Aorta (tissue), 5 donors: ENCODE measurements around the gene WFDC10A. TPM values are rescaled to one million over a fixed set of nuclear protein-coding genes. Genes with fewer than 3 reads are reported as not detected.

ENCODE experiments used
- ATAC-seq: fragments of 200-7000 bp; cut with Tn5 transposase; one replicate; pipeline ENCODE4 v1.9.1; 2022; ENCODE audit warnings: moderate library complexity; ENCODE audit not compliant: low FRiP score
- DNase-seq, 2 donors: peaks; one replicate each; pipeline ENCODE4 v3.0.0-alpha.2; 2020
- H3K27ac ChIP-seq, 2 donors: one replicate each; pipeline ENCODE4 v1.5.1; 2013; ENCODE audit warnings: low read length in 2 of 2, mild to moderate bottlenecking in 2 of 2, moderate library complexity in 2 of 2, control low read depth in 1 of 2, inconsistent platforms in 1 of 2, low read depth in 1 of 2
- H3K27me3 ChIP-seq, 2 donors: one replicate each; pipeline ENCODE4 v1.6.1; 2013; ENCODE audit warnings: control low read depth in 1 of 2, low read length in 1 of 2, mild to moderate bottlenecking in 1 of 2, moderate library complexity in 1 of 2; ENCODE audit not compliant: insufficient read depth in 2 of 2, control insufficient read depth in 1 of 2
- H3K36me3 ChIP-seq, 2 donors: one replicate each; pipeline ENCODE4 v1.6.1; 2013; ENCODE audit warnings: control low read depth in 1 of 2, low read length in 1 of 2, mild to moderate bottlenecking in 1 of 2; ENCODE audit not compliant: insufficient read depth in 2 of 2, control insufficient read depth in 1 of 2
- H3K4me1 ChIP-seq, 2 donors: one replicate each; pipeline ENCODE4 v1.6.1; 2013; ENCODE audit warnings: low read length in 2 of 2, control low read depth in 1 of 2, mild to moderate bottlenecking in 1 of 2, moderate library complexity in 1 of 2; ENCODE audit not compliant: insufficient read depth in 2 of 2, control insufficient read depth in 1 of 2
- H3K4me3 ChIP-seq, 2 donors: one replicate each; pipeline ENCODE4 v1.5.1; 2013; ENCODE audit warnings: low read length in 2 of 2, control low read depth in 1 of 2, mild to moderate bottlenecking in 1 of 2
- H3K9me3 ChIP-seq: one replicate; pipeline ENCODE4 v1.6.1; 2013; ENCODE audit warnings: mild to moderate bottlenecking, low read length; ENCODE audit not compliant: control insufficient read depth
- WGBS, 2 donors: extraction: QIAGEN DNeasy Blood & Tissue Kit; methylation state at CpG; one replicate each; pipeline ENCODE4 v1.1.7; 2013; 5-methylcytosine and 5-hydroxymethylcytosine counted together
- intact Hi-C, 2 donors: fragments of 100-400 bp; cut with DNase I; formaldehyde crosslinking; loops; one replicate each; pipeline versions ENCODE4 v1.14.2 to v1.15.0; 2022
- polyA plus RNA-seq, 2 donors: library from polyadenylated mRNA; stranded (reverse); fragments of 200-250 nt; gene quantifications; one replicate each; pipeline ENCODE4 v1.2.3, GENCODE V29; 2013
- total RNA-seq, 2 donors: library from RNA; stranded (reverse); fragmentation: NEBNext Ultra II Directional; extraction: Animal tissue kit (Norgen Biotek cat#: 25700); gene quantifications; one replicate each; pipeline ENCODE4 v1.2.1, GENCODE V29; 2021
- donor health status: healthy with polysubstance abuse.
- donor health status: Bipolar disorder and iron deficiency.
- donor health status: DM: no; HTN: no; CAD: no.
- donor health status: DM: no; HTN: no; CAD: no.
- donor health status: DM: yes; HTN: yes; CAD: no.

Gene WFDC10A
- total and polyA plus RNA-seq, 4 donors = not detected

DNA sequence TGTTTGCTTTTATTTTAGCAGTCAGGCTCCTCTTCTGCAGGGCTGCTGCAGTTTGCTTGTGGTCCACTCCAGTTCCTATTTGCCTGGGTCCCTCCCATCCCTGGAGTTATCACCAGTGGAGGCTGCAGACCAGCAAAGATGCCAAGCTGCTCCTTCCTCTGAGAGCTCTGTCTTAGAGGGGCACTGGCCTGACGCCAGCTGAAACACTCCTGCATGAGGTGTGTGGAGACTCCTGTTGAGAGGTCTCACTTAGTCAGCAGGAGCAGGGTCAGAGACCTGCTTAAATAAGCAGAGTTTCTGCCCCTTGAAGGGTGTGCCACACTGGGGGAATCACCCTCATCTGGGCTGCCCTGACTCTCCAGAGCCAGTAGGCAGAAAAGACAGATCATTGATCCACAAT is 34.3 kb upstream of the WFDC10A start:
- DNase-seq = no peak

DNA sequence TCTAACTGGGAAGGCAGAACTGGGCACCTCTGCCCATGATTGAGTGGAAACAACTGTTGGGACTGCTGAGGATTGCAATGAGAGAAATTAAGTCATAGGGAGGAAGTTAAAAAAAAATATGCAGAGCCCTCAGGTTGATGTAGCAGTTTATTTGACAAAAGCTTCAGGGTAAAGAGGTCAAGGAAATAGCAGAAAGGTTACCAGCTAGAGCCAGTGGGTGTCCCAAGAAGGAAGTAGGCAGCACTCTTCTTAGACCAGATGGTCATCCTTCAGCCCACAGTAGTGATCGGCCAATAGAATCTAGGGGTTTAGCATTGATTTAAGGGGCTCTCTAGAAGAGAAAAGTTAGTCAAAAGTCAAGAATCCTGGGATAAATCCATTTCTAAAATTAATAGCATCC is 21.7 kb upstream of the WFDC10A start:
- no peak for ATAC-seq
- 86 to 88% methylated on average over 1 of the region's 1 CpG for WGBS, 2 donors

More for the DNA sequence above, 34.3 kb upstream of the WFDC10A start:
- 22 to 33% methylated on average over 1 of the region's 1 CpG for WGBS, 2 donors
- Histone ChIP-seq H3K27me3 (no peaks in the 10 kb centered on the region), H3K36me3 (no peaks in the 10 kb centered on the region), H3K27ac (no peak overlapping the region), H3K9me3 (peaks cover 4% of the 10 kb centered on the region), H3K4me1 (no peaks in the 10 kb centered on the region), H3K4me3 (no peak overlapping the region)
- intact Hi-C loops = no loop called here
- no peak for ATAC-seq

DNA sequence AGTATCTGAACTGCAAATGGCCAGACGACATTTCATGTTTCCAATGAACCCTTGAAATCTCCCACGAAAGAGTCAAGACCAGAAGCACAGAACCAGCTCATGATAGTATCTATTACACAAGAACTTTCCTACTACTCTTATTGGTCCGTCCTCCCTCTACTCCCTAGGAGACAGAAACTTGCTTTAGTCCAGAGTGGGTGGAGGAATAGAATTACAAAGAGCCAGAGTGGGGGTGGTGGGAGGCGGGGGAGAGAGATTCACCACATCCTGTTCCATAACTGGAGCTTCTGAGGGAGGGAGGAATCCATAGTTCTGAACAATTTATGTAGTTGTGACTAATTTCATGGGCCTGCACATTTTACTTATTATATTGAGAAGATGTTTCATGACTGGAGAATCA is 18.5 kb upstream of the WFDC10A start:
- 58 to 64% methylated on average over 4 of the region's 4 CpGs for WGBS, 2 donors
- intact Hi-C loops = no loop called here
- Histone ChIP-seq H3K27ac (no peak overlapping the region), H3K36me3 (no peaks in the 10 kb centered on the region), H3K4me3 (no peak overlapping the region), H3K4me1 (no peaks in the 10 kb centered on the region), H3K9me3 (peaks cover 3% of the 10 kb centered on the region), H3K27me3 (peaks cover 0 to 2% of the 10 kb centered on the region in 2 donors)
- no peak for DNase-seq
- no peak for ATAC-seq

More for the DNA sequence above, 21.7 kb upstream of the WFDC10A start:
- no peaks in the 10 kb centered on the region for H3K4me1 ChIP-seq
- DNase-seq = no peak
- H3K4me3 ChIP-seq = no peak overlapping the region
- no peak overlapping the region for H3K27ac ChIP-seq
- no peaks in the 10 kb centered on the region for H3K27me3 ChIP-seq
- intact Hi-C loops = no loop called here
- H3K36me3 ChIP-seq = no peaks in the 10 kb centered on the region
- peaks cover 3% of the 10 kb centered on the region for H3K9me3 ChIP-seq

DNA sequence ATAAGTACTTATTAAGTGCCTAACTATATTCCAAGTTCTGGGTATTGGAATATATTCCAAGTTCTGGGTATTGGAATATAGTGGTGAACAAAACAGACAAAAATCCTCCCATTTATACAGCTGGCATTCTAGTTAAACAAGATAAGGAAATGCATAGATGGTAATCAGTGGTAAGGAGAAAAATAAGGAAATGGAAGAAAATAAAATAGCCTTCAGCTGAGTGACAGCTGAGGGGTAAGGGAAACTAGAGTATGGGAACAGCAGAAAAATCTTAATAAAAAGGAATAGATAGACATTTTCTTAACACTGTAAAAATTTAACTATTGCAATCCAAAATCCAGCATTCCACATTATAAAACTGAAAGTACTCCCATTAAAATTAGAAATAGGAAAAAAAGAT is 17.2 kb upstream of the WFDC10A start:
- intact Hi-C loops = no loop called here
- H3K4me1 ChIP-seq = no peaks in the 10 kb centered on the region
- no peak for DNase-seq
- no peaks in the 10 kb centered on the region for H3K36me3 ChIP-seq
- H3K9me3 ChIP-seq = no peaks in the 10 kb centered on the region
- no peak overlapping the region for H3K27ac ChIP-seq
- peaks cover 0 to 2% of the 10 kb centered on the region in 2 donors for H3K27me3 ChIP-seq
- H3K4me3 ChIP-seq = no peak overlapping the region
- ATAC-seq = no peak

DNA sequence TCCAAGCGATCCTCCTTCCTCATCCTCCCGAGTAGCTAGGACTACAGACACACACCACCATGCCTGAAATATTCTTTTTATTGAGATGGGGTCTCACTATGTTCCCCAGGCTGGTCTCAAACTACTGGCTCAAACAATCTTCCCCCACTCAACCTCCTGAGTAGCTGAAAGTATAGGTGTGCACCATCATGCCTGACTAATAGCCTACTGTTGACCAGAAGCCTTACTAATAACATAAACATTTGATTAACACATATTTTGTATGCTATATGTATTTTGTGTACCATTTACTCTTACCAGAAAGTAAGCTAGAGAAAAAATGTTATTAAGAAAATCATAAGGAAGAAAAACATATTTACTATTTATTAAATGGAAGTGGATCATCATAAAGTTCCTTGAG is 11.9 kb upstream of the WFDC10A start:
- Histone ChIP-seq H3K27me3 (peaks cover 0 to 2% of the 10 kb centered on the region in 2 donors), H3K27ac (no peak overlapping the region), H3K4me1 (no peaks in the 10 kb centered on the region), H3K4me3 (no peak overlapping the region), H3K9me3 (no peaks in the 10 kb centered on the region), H3K36me3 (no peaks in the 10 kb centered on the region)
- intact Hi-C loops = no loop called here
- ATAC-seq = no peak
- DNase-seq = no peak
- 88 to 93% methylated on average over 2 of the region's 2 CpGs for WGBS, 2 donors

DNA sequence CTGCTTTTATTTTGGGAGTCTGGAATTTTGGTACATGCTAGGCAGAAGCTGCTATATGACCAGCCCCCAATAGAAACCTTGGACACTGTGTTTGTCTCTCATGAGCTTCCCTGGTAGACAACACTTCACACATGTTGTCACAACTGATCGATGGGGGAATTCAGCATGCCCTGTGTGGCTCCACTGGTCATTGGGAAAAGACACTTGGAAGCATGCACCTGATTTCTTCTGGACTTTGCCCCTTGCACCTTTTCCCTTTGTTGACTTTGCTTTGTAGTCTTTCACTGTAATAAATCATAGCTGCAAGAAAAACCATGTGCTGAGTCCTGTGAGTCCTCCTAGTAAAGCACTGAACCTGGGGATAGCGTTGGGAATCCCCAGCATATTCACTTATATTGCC is 7.9 kb upstream of the WFDC10A start:
- intact Hi-C loops = no loop called here
- no peak for DNase-seq
- WGBS, 2 donors = 78 to 80% methylated on average over 2 of the region's 2 CpGs
- no peaks in the 10 kb centered on the region for H3K36me3 ChIP-seq
- ATAC-seq = no peak
- H3K9me3 ChIP-seq = no peaks in the 10 kb centered on the region
- H3K4me1 ChIP-seq = no peaks in the 10 kb centered on the region
- H3K4me3 ChIP-seq = no peak overlapping the region
- no peaks in the 10 kb centered on the region for H3K27me3 ChIP-seq
- no peak overlapping the region for H3K27ac ChIP-seq

DNA sequence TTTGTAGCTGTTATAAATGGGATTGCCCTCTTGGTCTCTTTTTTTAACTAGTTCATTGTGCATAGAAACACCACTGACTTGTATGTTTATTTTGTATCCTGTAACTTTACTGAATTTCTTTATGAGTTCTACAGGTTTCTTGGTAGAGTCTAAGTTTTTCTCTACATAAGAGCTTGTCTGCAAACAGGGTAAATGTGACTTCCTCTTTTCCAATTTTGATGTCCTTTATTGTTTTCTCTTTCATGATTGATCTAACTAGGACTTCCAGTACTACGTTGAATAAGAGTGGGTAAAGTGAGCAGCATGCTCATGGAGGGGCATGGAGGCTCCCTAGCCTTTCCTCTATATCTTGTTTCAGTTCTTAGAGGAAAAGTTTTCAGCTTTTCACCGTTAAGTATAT is 3.0 kb upstream of the WFDC10A start:
- ATAC-seq (no peak), DNase-seq (no peak)
- WGBS, 2 donors = 68% methylated on average over 2 of the region's 2 CpGs
- intact Hi-C loops = no loop called here
- Histone ChIP-seq H3K27me3 (no peaks in the 10 kb centered on the region), H3K4me3 (no peak overlapping the region), H3K4me1 (no peaks in the 10 kb centered on the region), H3K9me3 (no peaks in the 10 kb centered on the region), H3K27ac (no peak overlapping the region), H3K36me3 (no peaks in the 10 kb centered on the region)

DNA sequence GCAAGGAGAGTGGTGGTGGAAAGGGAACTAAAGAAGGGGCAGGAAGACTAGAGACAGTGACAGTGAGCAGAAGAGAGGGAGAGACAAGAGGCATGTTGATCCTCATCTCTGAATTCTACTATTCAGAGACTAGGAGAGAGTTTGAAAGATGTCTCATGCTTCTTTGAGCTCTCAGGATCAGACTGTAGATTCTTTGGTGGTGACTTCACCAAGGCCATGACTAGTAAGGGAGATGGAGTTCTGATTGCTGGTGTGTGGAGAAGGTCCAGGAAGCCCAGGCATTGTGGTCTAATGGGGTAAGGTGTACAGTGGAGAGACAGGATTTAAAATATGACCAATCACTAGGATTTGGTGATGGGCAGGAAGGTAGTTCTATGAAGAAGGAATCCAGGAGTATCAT is 832 bp downstream of the WFDC10A start:
- Histone ChIP-seq H3K9me3 (no peaks in the 10 kb centered on the region), H3K27me3 (no peaks in the 10 kb centered on the region), H3K27ac (no peak overlapping the region), H3K4me3 (no peak overlapping the region), H3K36me3 (no peaks in the 10 kb centered on the region), H3K4me1 (no peaks in the 10 kb centered on the region)
- no peak for ATAC-seq
- intact Hi-C loops = no loop called here
- DNase-seq = no peak

DNA sequence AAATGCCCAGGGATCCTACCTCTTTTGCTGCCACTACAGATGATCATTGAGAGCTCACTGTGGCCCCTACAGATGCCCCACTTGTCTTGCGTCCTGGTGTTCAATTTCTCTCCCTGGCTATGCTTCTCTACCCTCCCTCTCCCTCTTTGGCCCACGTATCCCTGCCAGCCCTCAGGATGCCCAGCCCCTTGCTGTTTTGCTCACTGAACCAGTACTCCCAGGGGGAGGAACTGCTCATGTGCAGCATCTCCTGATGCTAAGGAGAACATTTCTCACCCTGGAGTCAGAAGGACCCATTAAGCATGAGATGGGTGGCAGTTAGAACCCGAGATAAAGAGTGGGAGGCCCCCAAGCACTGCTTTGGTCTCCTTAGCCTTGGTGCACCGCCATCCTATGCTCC is 1.6 kb downstream of the WFDC10A start, which contains the start of gene WFDC9:
WFDC9 (minus strand) TSS at position 101 of the 400 bp plus-strand sequence. CDS start 21,103 bp downstream, outside the sequence.
- WGBS, 2 donors = 60 to 64% methylated on average over 4 of the region's 4 CpGs
- intact Hi-C loops = no loop called here
- DNase-seq (no peak), ATAC-seq (no peak)
- H3K27ac ChIP-seq = no peak within 1 kb of the TSS
- H3K36me3 ChIP-seq = no peaks in the 10 kb centered on the region
- no peak within 1 kb of the TSS for H3K4me3 ChIP-seq
- no peaks in the 10 kb centered on the region for H3K4me1 ChIP-seq
- no peaks in the 10 kb centered on the region for H3K27me3 ChIP-seq
- H3K9me3 ChIP-seq = no peaks in the 10 kb centered on the region
